ENCODE data around the gene ZNF518B.
"Not testable (repeated sequence)": the region's sequence is repeated elsewhere in the genome, so short reads cannot be mapped to it uniquely, and the experiment has no call there.

ZNF518B gene

GRCh38 chr4:10442976-10443375, 14.2 kb downstream of the ZNF518B start:
- no peak for TF ChIP-seq CTCF (conservative IDR thresholded peaks at IDR 0.05; ENCODE audit: low read depth, low read length)
- DNase-seq (ENCODE audit: low read depth), result no peak
- H3K4me3 ChIP-seq (ENCODE audit: low read length), result no peak overlapping the region

- no peak for DNase-seq (ENCODE audit: low read depth)
- no peak overlapping the region for H3K4me3 ChIP-seq (ENCODE audit: low read length)
- TF ChIP-seq CTCF (conservative IDR thresholded peaks at IDR 0.05; ENCODE audit: low read depth, low read length), result no peak
Measured at GRCh38 chr4:10441512-10441911, 15.7 kb downstream of the ZNF518B start.

GRCh38 chr4:10438924-10439323, 18.3 kb downstream of the ZNF518B start:
- DNase-seq (ENCODE audit: low read depth), result no peak
- no peak overlapping the region for H3K4me3 ChIP-seq (ENCODE audit: low read length)
- no peak for TF ChIP-seq CTCF (conservative IDR thresholded peaks at IDR 0.05; ENCODE audit: low read depth, low read length)

GRCh38 chr4:10437735-10438134, 19.5 kb downstream of the ZNF518B start:
- TF ChIP-seq CTCF (conservative IDR thresholded peaks at IDR 0.05; ENCODE audit: low read depth, low read length), result peak; percentile 1
- DNase-seq (ENCODE audit: low read depth), result no peak

GRCh38 chr4:10427680-10428079, 29.5 kb downstream of the ZNF518B start:
- not testable (repeated sequence) for DNase-seq (ENCODE audit: low read depth); H3K4me3 ChIP-seq (ENCODE audit: low read length)

More at GRCh38 chr4:10437735-10438134, 19.5 kb downstream of the ZNF518B start:
- no peak overlapping the region for H3K4me3 ChIP-seq (ENCODE audit: low read length)

GRCh38 chr4:10421344-10422055, 35.7 kb downstream of the ZNF518B start:
- DNase-seq (ENCODE audit: low read depth), result no peak
- no peak for TF ChIP-seq CTCF (conservative IDR thresholded peaks at IDR 0.05; ENCODE audit: low read depth, low read length)
- no peak overlapping the region for H3K4me3 ChIP-seq (ENCODE audit: low read length)

- peak; percentile 16 for DNase-seq (ENCODE audit: low read depth)
- H3K4me3 ChIP-seq (ENCODE audit: low read length), result no peak overlapping the region
- no peak for TF ChIP-seq CTCF (conservative IDR thresholded peaks at IDR 0.05; ENCODE audit: low read depth, low read length)
Measured at GRCh38 chr4:10417740-10418139, 39.5 kb downstream of the ZNF518B start.
